Measurements from ENCODE around the gene SVIL. TPM values are rescaled to one million over a fixed set of nuclear protein-coding genes. Genes with fewer than 3 reads are reported as not detected.
"Not testable (repeated sequence)": the region's sequence is repeated elsewhere in the genome, so short reads cannot be mapped to it uniquely, and the experiment has no call there.

Gene SVIL
- polyA plus RNA-seq, 1 experiment: 47.9 TPM

DNA sequence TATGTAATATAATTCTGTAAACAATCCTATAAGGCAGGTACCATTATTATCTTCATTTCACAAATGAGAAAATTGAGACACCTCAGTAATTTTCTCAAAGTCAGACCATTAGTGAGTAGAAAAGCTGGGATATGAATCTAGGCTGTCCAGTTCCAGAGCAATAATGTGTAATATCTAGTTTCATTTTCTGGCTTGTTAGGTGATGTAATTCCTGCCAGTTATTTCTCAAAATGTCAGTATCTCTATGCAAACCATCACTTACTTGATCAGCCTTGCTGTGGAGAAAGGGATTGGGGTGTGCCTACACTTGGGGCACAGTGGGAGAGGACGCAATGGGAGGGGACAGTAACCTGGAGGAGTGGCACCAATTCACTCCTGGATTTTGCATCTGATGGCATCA lies 188.4 kb downstream of the SVIL start:
- no peaks in the 10 kb centered on the region for H3K27me3 ChIP-seq (ENCODE audit: control insufficient read depth, insufficient read depth, low read length)
- TF ChIP-seq CTCF (IDR thresholded peaks at IDR 0.05; ENCODE audit: low read depth, low read length): no peak
- H3K9me3 ChIP-seq (ENCODE audit: control insufficient read depth, insufficient read depth, low read length): no peaks in the 10 kb centered on the region
- ChIA-PET CTCF (interaction anchor here (0.8 to 4.3 kb wide), 11 partner anchors 10 to 818 kb away, joined by 3 to 20 read pairs (median 3); no protein-coding TSS in a partner anchor), POLR2A (no interaction called here)
- no peak for DNase-seq (ENCODE audit: low read depth, low spot score)
- H3K4me3 ChIP-seq (ENCODE audit: low read depth, low read length): no peak overlapping the region
- no peak overlapping the region for H3K27ac ChIP-seq (ENCODE audit: low read depth, low read length)

GRCh38 chr10:29443745-29444523 lies 190.8 kb downstream of the SVIL start:
- Histone ChIP-seq H3K4me3 (ENCODE audit: low read depth, low read length) (no peak overlapping the region), H3K27me3 (ENCODE audit: control insufficient read depth, insufficient read depth, low read length) (no peaks in the 10 kb centered on the region), H3K27ac (ENCODE audit: low read depth, low read length) (no peak overlapping the region), H3K9me3 (ENCODE audit: control insufficient read depth, insufficient read depth, low read length) (peaks cover 4% of the 10 kb centered on the region)
- no peak for TF ChIP-seq CTCF (IDR thresholded peaks at IDR 0.05; ENCODE audit: low read depth, low read length)
- DNase-seq (ENCODE audit: low read depth, low spot score): no peak
- CTCF ChIA-PET: no interaction called here
- POLR2A ChIA-PET: no interaction called here

DNA sequence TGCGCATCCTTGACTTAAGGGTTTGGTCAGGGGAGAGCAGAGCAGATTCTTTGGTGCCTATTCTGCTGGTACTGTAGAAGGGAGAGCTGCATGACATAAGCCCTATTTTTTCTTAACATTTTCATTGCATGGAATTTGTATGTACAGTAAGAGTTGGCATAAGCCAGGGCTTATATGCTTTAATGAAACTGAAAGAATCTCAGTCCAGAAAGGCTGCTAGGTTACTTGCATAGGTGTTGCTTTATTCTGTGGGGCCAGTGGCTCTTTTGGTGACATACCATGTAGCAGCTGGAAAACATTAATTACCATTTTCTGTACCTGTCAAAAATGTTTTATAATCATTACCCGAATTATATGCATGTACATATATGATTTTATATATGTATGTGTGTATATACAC lies 193.8 kb downstream of the SVIL start:
- ChIA-PET POLR2A (no interaction called here), CTCF (interaction anchor here (1.6 to 1.9 kb wide), 3 partner anchors 11 to 56 kb away, joined by 3 to 6 read pairs (median 4); no protein-coding TSS in a partner anchor)
- no peak for TF ChIP-seq CTCF (IDR thresholded peaks at IDR 0.05; ENCODE audit: low read depth, low read length)
- Histone ChIP-seq H3K27me3 (ENCODE audit: control insufficient read depth, insufficient read depth, low read length) (no peaks in the 10 kb centered on the region), H3K9me3 (ENCODE audit: control insufficient read depth, insufficient read depth, low read length) (peaks cover 16% of the 10 kb centered on the region), H3K4me3 (ENCODE audit: low read depth, low read length) (no peak overlapping the region), H3K27ac (ENCODE audit: low read depth, low read length) (no peak overlapping the region)
- no peak for DNase-seq (ENCODE audit: low read depth, low spot score)

- POLR2A ChIA-PET; H3K27me3 ChIP-seq (ENCODE audit: control insufficient read depth, insufficient read depth, low read length); DNase-seq (ENCODE audit: low read depth, low spot score); H3K27ac ChIP-seq (ENCODE audit: low read depth, low read length); H3K4me3 ChIP-seq (ENCODE audit: low read depth, low read length): not testable (repeated sequence)
- H3K9me3 ChIP-seq (ENCODE audit: control insufficient read depth, insufficient read depth, low read length): peaks cover 16% of the 10 kb centered on the region
- CTCF ChIA-PET: interaction anchor here (1.3 kb wide), 1 partner anchor 10 kb away, joined by 3 read pairs; no protein-coding TSS in a partner anchor
Observed at GRCh38 chr10:29439005-29439404, 195.8 kb downstream of the SVIL start.

GRCh38 chr10:29438271-29438670 lies 196.5 kb downstream of the SVIL start:
- ChIA-PET CTCF (interaction anchor here (1.3 kb wide), 1 partner anchor 11 kb away, joined by 3 read pairs; no protein-coding TSS in a partner anchor), POLR2A (no interaction called here)
- no peak for DNase-seq (ENCODE audit: low read depth, low spot score)
- Histone ChIP-seq H3K9me3 (ENCODE audit: control insufficient read depth, insufficient read depth, low read length) (peaks cover 16% of the 10 kb centered on the region), H3K27me3 (ENCODE audit: control insufficient read depth, insufficient read depth, low read length) (no peaks in the 10 kb centered on the region), H3K27ac (ENCODE audit: low read depth, low read length) (no peak overlapping the region), H3K4me3 (ENCODE audit: low read depth, low read length) (no peak overlapping the region)
- no peak for TF ChIP-seq CTCF (IDR thresholded peaks at IDR 0.05; ENCODE audit: low read depth, low read length)

Data from AG04450 (cell line).